Measurements from ENCODE around the gene MAD1L1.

Gene MAD1L1

GRCh38 chr7:1922071-1922869 is 310.5 kb downstream of the MAD1L1 start (continued):
- TF ChIP-seq REST (tag by site-specific recombination; IDR thresholded peaks at IDR 0.05): no peak
- TF ChIP-seq BCL11B (tag by site-specific recombination; IDR thresholded peaks at IDR 0.05; ENCODE audit: low read depth): no peak
- no peak for TF ChIP-seq ZIC2 (tag by site-specific recombination; IDR thresholded peaks at IDR 0.05)
- TF ChIP-seq ZNF132 (tag by site-specific recombination; IDR thresholded peaks at IDR 0.05; ENCODE audit: borderline replicate concordance): no peak
- no peak for TF ChIP-seq ZBTB44 (tag by site-specific recombination; IDR thresholded peaks at IDR 0.05)
- TF ChIP-seq ZNF513 (tag by site-specific recombination; IDR thresholded peaks at IDR 0.05): no peak
- no peak for TF ChIP-seq ZNF768 (tag by site-specific recombination; IDR thresholded peaks at IDR 0.05)
- no peak for TF ChIP-seq PRDM1 (tag by site-specific recombination; IDR thresholded peaks at IDR 0.05)

GRCh38 chr7:1920881-1921280 is 311.9 kb downstream of the MAD1L1 start:
- Histone ChIP-seq H3K36me3 (ENCODE audit: control insufficient read depth in 2 of 2, insufficient read depth in 1 of 2, low read length in 2 of 2) (no peaks in the 10 kb centered on the region; a peak in 1 of 3 replicates), H3K9me3 (ENCODE audit: control insufficient read depth, insufficient read depth, low read depth, low read length) (no peaks in the 10 kb centered on the region), H3K4me3 (ENCODE audit: low read depth, low read length) (no peak overlapping the region), H3K4me1 (ENCODE audit: control insufficient read depth, insufficient read depth, low read length) (no peaks in the 10 kb centered on the region), H3K27ac (ENCODE audit: extremely low read depth, low read depth, low read length) (no peak overlapping the region)
- ChIA-PET POLR2A (no interaction called here), CTCF (no interaction called here)
- TF ChIP-seq ZNF530 (tag by site-specific recombination; IDR thresholded peaks at IDR 0.05; ENCODE audit: low read depth): no peak
- TF ChIP-seq KLF10 (tag by site-specific recombination; IDR thresholded peaks at IDR 0.05): no peak
- TF ChIP-seq OSR2 (tag by site-specific recombination; IDR thresholded peaks at IDR 0.05): no peak
- no peak for TF ChIP-seq ZNF138 (tag by site-specific recombination; IDR thresholded peaks at IDR 0.05; ENCODE audit: borderline replicate concordance)
- TF ChIP-seq ZBTB26 (tag by site-specific recombination; optimal IDR thresholded peaks at IDR 0.05): no peak
- no peak for TF ChIP-seq ZNF626 (tag by site-specific recombination; IDR thresholded peaks at IDR 0.05)
- no peak for TF ChIP-seq ZBTB10 (tag by site-specific recombination; IDR thresholded peaks at IDR 0.05)
- TF ChIP-seq ZFP69B (tag by site-specific recombination; IDR thresholded peaks at IDR 0.05): no peak
- no peak for TF ChIP-seq ZSCAN23 (tag by site-specific recombination; IDR thresholded peaks at IDR 0.05)
- TF ChIP-seq ZNF571 (tag by site-specific recombination; IDR thresholded peaks at IDR 0.05): no peak
- no peak for TF ChIP-seq GLIS1 (tag by site-specific recombination; IDR thresholded peaks at IDR 0.05)
- no peak for TF ChIP-seq ZNF639 (tag by site-specific recombination; IDR thresholded peaks at IDR 0.05)
- TF ChIP-seq ZBTB17 (tag by site-specific recombination; IDR thresholded peaks at IDR 0.05): no peak
- no peak for TF ChIP-seq KLF8 (tag by site-specific recombination; IDR thresholded peaks at IDR 0.05)
- TF ChIP-seq ZNF18 (tag by site-specific recombination; IDR thresholded peaks at IDR 0.05): no peak

Data from HEK293 (cell line).